ENCODE results near the gene EXOC4. TPM values are rescaled to one million over a fixed set of nuclear protein-coding genes. Genes with fewer than 3 reads are reported as not detected.

The EXOC4 gene
- total RNA-seq, 1 donor from 2014 or later = 103 TPM

DNA sequence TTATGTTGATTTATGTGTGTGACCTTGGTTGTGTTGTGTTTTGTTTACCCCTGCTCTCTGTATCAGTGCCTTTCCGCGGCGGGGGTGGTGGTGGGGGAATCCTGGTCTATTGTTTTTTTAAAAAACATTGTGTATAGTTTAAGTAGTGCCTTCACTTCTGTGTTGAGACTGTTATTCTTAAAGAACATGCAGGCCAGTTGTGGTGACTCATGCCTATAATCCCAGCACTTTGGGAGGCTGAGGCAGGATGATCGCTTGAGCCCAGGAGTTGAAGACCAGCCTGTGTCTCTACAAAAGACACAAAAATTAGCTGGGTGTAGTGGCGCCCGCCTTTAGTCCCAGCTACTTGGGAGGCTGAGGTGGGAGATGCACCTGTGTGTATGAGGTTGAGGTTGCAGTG, 445.2 kb downstream of the EXOC4 start:
- no peak for DNase-seq (ENCODE audit: low read depth, low spot score)

DNA sequence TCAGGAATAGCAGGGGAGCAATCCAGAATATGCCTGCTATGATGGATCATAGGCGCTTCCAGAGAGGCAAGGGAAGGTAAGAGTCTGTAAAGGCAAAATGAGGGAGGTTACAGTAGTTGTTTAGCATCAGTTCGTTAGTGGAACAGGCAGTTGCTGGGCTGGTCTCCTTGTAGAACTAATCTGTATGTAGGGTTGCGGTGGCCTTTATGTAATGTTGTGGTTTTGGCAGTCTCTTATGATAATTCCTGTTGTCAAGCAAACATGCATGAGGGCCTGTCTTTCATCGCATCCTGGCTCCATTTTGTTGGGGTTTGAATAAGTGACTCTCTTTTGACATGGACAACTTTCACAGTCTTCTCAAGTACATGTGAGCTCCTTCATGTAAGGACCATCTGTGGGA, 446.5 kb downstream of the EXOC4 start:
- DNase-seq (ENCODE audit: low read depth, low spot score) = no peak

DNA sequence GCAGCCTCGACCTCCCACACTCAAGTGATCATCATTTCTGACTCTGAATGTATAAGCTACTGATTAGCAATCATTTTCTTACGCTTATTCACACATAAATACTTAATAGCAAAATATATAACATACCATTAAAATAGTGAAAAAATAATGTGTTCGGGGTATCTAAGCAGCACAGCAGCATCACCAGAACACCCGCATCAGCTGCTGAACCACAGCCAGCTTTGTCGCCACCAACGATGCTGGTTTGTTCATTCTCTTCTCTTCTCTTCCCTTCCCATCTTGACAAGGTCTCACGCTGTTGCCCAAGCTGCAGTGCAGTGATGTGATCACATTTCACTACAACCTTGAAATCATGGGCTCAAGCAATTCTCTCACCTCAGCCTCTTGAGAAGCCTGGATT, 449.2 kb downstream of the EXOC4 start:
- no peak for DNase-seq (ENCODE audit: low read depth, low spot score)

DNA sequence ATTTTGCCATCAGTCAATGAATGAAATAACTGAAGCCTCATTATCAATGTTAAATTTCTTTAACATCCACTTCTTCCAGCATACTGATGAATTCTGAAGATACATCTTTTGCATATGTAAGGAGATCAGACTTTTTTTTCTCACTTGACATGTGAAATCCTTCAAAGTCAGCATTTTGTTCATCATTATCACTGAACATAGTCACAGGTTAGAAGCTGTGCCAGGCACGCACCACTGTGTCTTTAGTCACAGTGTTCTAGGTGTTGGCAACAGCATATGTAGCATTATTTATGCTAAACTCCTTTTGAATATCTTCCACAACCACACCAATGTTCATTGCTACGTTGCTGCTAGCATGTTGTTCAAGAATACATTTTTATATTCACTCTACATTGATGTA, 450.1 kb downstream of the EXOC4 start:
- DNase-seq (ENCODE audit: low read depth, low spot score) = no peak

DNA sequence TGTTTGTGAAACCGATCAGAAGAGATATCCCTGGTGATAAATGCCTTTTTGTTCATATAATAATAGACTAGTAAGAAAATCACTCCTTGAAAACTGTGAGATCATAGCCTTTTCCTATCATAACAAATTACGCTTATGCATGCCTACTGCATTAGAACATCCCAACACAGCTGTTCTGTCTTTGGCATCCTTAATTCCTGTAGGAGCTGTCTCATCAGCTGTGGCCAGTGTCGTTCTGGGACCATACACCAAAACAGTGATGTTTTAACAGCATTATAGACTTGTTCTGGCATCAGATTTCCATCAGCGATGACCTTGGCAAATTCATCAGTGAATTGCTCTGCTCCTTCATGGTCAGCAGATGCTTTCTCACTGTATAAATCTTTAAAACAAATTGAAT, 450.7 kb downstream of the EXOC4 start:
- DNase-seq (ENCODE audit: low read depth, low spot score) = no peak

DNA sequence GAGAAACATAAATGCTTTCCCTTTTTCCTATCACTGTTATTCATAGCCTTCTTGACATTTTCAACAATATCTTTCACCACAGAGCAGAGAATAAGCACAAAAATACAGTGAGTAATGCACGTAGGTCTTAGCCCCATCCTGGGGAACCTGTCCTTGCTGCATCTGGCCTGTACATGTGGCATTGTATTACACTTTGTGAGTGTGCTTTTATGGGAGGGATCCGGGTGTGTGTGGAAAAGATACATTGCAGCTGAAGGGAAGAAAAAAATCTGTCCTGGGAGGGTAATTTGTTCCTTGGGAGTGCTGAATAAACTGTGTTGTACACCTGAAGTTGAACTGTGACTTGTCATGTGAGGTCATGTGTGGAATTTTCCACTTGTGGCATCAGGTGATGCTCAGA, 451.6 kb downstream of the EXOC4 start:
- DNase-seq (ENCODE audit: low read depth, low spot score) = no peak

DNA sequence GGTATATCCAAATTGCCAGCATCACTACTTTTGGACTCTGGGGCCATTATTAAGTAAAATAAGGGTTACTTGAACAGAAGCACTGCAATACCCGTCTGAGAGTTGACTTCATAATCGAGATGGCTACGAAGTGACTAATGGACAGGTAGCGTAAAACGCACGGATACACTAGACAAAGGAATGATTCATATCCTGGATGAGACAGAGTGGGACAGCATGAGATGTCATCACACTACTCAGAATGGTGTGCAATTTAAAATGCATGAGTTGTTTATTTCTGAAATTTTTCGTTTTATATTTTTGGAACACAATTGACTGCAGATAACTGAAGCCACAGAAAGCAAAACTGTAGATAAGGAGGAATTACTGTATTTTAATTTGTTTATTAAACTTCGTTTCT, 452.7 kb downstream of the EXOC4 start:
- DNase-seq (ENCODE audit: low read depth, low spot score) = no peak

DNA sequence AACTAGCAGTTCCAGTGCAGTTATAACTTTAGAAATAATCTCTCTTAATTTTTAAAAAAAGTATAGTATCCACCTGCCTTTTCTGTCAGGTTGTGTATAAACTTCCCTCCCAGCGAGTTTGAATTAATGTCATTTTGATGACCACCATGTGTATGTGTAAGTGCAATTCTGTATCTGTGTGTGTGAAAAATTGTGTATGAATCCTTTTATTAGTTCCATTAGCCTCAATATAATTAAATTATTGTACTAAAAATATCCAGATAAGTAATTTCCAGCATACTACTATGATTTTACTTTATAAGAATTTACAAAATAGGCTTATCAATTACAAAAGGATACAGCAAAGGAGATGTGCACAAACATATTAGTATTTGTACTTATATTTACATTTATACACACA, 453.1 kb downstream of the EXOC4 start:
- DNase-seq (ENCODE audit: low read depth, low spot score) = no peak

DNA sequence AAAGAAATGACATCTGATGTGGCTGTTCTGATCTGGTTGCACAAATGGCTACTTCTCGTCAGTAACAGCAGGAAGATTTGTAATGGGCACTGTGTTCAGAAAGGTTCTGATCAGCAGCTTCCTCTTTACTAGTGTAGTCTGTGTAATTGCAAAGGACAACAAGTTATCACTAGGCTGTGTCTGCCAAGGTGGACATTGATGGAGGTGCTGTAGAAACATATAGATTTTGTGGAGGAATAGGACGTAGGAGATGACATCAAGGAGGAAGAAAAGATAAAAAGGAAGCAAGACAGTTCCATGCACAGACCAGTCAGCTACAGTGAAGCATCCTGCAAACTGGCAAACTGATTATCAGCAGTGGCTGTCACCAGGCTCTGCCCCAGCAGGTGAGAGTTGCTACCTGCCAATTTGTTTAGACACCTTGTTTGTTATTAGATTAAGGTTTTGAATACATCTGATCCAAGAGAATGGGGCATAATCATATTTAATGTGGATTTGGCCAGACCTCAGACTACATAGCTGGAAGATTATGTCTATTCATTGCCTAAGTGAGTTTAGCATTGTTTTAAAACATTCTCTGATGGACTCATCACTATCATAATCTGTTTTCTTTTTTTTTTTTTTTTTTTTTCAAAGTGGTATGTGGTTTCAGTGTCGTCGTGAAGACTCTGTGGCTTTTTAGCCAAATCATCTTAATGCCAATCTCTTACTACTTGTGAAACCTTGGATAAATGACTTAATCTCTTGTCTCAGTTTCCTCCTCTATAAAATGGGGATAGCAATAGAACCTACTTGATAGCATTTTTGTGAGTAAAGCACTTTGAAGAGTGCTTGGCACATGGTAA, 456.4 kb downstream of the EXOC4 start:
- no peak for DNase-seq (ENCODE audit: low read depth, low spot score)

DNA sequence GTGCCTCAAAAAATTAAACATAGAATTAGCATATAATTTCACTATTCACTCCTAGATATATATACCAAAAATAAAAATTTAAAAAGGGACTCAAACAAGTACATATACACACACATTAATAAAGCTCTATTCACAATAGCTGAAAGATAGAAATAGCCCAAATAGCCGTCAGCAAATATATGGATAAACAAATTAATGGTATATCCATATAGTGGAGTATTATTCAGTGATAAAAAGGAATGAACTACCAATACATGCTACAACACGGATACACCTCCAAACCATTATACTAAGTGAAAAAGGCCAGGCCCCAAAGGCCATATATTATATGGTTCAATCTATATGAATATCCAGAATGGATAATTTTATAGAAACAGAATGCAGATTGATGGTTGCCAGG, 459.7 kb downstream of the EXOC4 start:
- no peak for DNase-seq (ENCODE audit: low read depth, low spot score)

DNA sequence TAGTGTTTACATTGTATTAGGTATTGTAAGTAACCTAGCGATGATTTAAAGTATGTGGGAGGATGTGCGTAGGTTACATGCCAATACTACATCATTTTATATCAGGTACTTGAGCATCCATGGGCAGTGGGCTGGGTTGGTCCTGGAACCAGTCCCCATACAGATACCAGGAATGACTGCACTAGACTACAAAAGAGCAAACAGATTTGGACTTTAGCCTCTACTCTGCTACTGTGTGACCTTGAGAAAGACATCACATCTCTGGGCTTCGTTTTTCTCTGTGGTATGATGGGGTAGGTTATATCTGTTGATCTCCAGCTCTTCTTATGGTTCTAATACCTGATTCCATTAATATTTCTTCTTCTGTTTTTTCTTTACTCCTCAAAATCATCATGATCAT, 461.8 kb downstream of the EXOC4 start:
- DNase-seq (ENCODE audit: low read depth, low spot score) = no peak

DNA sequence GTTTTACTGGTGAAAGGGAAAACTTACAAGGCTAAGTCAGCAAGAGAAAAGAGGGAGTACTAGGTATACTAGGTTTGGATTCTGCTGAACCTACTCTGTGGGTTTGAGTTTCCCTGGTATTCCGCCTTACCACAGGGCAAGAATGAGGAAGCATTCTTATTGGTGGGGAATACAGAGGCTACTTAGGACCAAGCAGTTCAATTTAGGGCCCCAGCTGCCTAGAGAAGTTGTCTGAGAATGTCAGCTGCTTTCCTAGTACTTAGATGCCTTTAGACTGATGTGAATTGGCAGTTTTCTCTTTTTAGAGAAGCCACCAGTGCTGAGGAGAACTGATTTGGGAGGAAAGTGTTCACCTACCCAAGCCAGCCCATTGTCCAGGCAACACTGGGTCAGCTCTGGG, 465.3 kb downstream of the EXOC4 start:
- no peak for DNase-seq (ENCODE audit: low read depth, low spot score)

DNA sequence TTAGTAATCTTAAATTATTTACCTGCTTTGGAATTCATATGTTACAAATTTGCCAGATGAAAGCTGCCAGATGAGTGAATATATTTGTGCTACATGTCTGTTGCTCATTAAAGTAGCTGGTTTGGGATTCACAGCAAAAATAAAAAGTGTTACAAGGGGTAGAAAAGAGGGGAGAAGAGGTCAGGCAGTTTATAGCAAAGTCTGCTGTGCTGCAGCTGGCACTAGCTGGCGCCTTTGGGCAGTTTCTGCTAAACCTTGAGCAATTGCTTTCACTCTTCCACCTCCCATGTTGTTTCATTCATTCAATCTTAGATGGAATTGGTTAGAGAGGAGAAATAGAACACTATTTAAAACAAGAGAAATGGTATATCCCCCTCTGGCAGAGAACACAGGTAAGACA, 470.2 kb downstream of the EXOC4 start:
- no peak for DNase-seq (ENCODE audit: low read depth, low spot score)

DNA sequence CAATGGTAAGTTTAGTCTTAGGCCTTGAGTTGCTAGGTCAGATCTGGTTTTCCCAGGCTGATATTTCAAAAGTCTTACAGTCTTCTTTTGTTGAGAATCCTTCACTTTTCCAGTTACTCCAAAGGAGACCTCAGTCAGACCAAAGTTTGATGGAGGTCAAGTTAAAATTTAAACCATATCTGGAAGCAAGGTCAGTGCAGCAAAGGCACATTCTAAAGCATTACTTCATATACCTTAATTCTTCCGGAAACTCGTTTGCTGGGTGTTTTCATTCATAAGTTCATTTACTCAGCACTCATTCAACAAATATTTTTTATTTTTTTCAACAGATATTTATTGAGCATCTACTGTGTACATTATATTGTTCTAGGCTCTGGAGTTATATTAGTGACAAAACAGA, 471.3 kb downstream of the EXOC4 start:
- DNase-seq (ENCODE audit: low read depth, low spot score) = no peak

DNA sequence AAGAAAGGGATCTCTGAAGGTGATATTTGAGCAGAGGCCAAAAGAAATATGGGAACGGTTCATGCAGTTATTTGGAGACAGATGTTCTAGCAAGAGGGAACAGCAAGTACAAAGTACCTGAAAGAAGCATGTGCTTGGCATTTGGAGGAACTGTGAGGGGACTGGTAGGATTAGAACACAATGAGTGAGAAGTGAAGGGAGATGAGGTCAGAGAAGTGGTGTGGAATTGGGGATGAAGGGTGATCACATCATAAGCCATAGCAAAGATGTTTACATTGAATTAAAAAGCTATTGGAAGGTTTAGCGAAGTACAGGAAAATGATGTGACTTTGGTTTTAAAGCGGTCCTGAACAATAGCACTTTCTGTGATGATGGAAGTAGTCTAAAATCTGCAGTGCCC, 471.8 kb downstream of the EXOC4 start:
- no peak for DNase-seq (ENCODE audit: low read depth, low spot score)

DNA sequence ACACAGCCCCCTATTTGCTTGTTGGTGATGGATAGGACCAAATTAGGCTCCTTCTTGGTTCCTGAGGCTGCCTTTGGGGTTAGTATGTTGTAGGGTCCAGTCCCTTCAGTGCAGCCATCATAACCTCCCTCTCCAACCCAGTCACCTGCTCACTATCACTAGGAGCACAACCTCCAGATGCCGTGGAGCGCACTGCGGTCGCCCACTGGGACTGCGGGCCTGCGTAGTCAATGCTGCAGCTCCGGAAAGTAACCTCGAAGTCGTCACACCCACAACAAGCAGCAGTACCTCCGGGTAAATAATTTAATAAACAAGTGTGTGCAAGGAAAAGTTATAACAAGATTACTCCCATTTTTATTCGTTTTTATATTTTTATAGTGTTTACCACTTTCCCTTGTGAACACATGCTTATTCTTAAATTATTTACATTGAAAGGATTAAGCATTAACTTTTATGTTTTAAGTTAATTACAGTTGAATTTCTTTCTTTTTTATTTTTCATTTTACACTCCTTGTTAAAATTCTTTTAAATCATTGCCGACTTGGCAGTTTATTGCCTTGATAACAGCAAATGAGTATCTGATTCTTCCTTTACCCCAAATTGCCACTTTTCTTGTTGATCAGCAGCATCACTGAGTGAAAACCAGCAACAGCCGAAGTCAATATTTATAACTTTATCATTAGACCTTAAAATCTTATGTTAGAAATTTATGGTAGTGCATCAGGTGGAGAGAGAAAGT, 474.8 kb downstream of the EXOC4 start:
- no peak for DNase-seq (ENCODE audit: low read depth, low spot score)

DNA sequence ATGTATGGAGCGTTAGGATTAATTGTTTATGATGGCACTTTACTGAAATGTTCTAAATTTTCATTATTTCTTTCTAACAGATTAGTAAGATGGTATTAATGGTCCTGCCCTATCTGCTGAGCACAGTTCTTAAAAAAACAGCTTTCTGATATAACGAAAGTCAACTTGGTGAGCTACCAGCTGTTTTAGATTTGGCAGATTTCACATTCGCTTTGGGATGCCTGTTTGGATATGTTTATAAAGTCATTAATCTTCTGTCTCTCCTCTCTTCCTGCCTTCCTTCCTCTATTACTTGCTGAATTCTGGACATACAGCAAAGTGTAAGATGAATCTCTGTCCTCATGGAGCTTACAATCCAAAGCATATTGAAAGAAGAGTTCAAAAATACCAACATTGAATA, 477.5 kb downstream of the EXOC4 start:
- DNase-seq (ENCODE audit: low read depth, low spot score) = no peak

DNA sequence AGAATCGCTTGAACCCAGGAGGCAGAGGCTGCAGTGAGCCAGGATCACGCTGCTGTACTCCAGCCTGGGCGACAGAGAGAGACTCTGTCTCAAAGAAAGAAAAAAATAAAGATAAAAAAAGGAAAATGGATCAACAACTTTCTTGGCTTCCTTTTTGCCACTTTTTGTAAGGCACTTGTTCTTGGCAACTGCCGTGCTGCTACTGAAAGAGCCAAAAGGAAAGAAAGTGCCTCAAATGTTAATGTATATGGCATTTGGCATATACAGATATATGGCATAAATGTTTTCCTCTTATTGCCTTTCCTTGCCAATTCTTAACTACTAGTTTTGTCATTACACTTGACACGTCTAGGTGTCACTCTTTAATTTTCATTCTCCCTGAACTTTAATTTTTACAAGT, 480.5 kb downstream of the EXOC4 start:
- DNase-seq (ENCODE audit: low read depth, low spot score) = no peak

DNA sequence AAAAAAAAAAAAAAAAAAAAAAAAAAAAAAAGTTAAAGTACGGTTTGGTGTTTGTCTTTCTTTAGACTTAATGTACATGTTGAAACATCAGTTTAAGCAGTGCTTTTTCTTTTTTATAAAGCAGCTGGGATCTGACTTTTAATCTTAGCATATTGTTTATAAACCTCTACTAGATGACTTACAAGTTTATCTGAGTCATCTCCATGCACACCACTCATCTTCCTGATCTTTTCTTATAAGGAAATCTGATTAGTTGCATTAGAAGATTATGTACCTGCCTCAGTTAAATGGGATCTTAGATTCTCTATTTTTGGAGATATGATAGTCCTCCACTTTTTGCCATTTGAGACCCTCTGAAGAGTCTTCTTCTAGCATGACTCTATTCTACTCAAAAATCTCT, 482.3 kb downstream of the EXOC4 start:
- no peak for DNase-seq (ENCODE audit: low read depth, low spot score)

DNA sequence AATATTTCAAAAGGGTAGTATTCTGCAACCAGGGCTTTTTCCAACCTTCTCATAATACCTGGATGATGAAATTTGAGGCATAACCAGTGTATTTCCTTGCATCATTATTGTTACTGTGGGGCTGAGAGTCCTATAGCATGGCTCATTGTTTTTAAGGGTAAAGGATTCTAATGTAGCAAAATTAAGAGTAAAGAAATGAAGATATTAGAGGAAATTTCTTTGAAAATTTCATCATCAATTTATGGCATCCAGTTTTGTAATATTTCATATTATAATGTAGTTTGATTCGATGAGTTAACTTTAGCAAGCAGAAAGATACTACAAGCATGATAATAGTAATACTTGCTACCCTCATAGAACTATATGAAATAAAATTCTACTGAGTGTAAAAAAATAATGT, 486.9 kb downstream of the EXOC4 start:
- DNase-seq (ENCODE audit: low read depth, low spot score) = no peak

DNA sequence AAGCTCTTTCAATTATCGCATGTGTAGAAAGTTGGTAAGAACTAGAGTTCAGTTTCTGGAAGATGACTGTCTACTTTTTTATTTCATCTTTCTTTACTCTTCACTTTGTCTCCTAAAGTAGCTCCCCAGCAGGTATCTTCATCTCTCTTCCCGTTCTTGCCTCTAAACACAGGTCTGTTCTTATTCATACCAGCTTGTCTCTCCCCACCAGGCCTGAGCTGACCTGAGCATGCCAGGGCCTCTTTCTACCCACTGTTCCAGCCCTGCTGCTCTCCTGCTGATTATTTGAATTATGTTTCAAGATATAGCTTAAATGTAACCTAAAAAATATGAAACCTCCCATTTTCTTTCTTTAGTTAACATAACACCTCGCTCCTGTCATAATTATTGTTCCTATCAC, 488.2 kb downstream of the EXOC4 start:
- DNase-seq (ENCODE audit: low read depth, low spot score) = no peak

DNA sequence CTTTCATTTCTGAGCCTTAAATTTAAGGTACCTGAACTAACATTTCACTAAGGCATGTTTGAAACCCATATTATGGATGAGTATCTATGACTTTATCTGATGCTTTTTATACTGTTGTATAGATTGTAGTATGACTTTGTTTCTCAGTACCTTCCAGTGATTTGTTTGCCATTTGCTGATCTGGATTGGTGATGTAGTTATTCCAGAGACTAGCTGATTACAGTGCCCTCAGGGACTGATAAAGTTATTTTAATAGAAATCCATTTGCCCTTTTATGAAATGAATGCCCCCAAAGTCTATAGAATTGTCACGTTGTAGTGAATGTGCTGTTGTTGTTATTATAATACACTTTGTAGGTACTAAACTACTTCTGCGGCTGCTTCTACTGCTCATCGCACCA, 488.8 kb downstream of the EXOC4 start:
- DNase-seq (ENCODE audit: low read depth, low spot score) = no peak
